ENCODE data around the gene BTG3.

The BTG3 gene

DNA sequence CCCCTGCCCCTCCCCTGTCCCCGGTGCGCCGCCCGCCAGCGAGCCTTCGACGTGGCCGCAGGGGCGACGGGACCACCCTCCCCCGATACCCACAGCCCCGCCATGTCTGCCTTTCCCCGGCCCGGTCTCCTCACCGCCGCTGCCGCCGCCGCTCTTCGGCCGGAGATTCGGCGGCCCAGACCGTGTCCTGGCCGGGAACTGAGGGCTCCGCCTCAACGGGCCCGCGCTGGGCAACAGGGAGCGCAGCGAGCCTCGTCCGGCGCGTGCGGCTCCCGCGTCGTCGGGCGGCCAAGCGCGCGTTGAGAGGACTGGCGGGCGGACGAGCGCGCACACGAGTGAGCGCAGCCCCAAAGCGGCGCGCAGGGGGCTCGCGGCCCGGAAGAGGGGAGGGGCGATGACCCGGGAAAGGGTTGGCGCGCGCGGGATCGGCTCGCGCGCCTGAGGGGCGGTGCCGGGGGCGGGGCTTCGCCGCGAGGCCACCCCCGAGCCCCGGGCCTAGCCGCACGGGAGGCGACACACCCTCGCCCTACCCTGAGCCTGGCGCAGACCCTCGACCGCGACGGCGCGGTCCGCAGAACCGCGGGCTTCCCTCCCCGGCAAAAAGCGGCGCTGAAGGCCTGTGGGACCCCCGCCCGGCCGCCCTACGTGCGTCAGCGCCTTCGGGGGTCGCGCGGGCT lies at the start of gene BTG3:
Gene BTG3, minus strand, starts transcription at position 337 of the 677 bp plus-strand sequence. CDS start 3,757 bp downstream, outside the sequence.
- peak; percentile 96 for DNase-seq (ENCODE audit: low spot score)

- no peak for DNase-seq (ENCODE audit: low spot score)
Measured at GRCh38 chr21:17660862-17661261, 48.2 kb upstream of the BTG3 start.

- peak; percentile 24 for DNase-seq (ENCODE audit: low spot score)
Measured at GRCh38 chr21:17660452-17660851, 47.8 kb upstream of the BTG3 start.

DNA sequence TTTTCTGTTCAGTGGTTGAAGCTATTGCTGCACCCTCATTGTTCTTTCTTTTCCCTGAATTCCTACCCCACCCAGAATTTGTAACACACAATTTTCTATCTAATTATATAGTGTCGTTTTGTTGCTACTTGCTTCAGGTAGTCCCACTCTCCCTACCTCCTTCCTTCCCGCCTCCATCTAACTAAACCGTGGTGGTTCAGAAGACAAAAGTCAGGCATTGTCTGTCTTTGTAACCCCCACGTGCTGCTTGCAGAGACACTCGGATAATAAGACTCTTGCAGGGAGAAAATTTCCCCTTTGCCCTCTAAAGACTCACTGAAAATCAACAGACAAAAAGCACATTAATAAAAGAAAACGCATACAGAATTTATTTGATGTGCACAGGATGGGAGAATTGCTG lies 46.2 kb upstream of the BTG3 start:
- no peak for DNase-seq (ENCODE audit: low spot score)

- DNase-seq (ENCODE audit: low spot score): no peak
Measured at GRCh38 chr21:17651526-17651925, 38.8 kb upstream of the BTG3 start.

GRCh38 chr21:17650292-17650691 lies 37.6 kb upstream of the BTG3 start:
- DNase-seq (ENCODE audit: low spot score): no peak

DNA sequence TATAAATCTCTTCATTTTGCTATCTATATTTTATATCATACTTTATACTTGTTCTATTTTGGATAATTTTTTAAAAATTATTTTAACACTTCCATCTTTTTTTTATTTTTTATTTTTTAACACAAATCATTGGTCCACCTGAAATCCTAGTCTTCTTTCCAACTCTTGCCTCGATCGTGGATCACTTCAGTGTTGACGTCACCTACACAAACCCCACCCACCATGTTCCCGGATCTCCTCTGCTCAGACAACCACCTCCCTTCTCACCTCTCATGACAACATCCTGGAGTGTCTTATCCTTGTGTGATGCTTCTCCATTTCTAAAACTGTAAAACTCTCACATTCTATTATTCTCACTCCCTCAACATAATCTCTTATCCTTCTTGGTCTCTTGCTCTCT lies 34.1 kb upstream of the BTG3 start:
- DNase-seq (ENCODE audit: low spot score): no peak

DNA sequence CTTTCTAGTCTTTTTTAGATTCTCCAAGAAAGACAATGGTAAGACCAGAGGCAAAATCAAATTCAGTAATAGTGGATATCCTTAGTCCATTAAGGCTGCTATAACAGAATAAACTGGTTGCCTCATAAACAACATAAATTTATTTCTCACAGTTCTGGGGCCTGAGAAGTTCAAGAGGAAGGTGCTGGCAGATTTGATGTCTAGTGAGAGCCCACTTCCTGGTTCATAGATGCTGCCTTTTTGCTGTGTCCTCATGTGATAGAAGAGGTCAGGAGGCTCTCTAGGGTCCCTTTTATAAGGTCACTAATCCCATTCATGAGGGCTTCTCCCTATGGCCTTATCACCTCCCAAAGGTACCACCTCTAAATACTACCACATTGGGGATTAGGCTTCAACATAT lies 31.5 kb upstream of the BTG3 start:
- no peak for DNase-seq (ENCODE audit: low spot score)

- no peak for DNase-seq (ENCODE audit: low spot score)
Measured at GRCh38 chr21:17640821-17641220, 28.1 kb upstream of the BTG3 start.

DNA sequence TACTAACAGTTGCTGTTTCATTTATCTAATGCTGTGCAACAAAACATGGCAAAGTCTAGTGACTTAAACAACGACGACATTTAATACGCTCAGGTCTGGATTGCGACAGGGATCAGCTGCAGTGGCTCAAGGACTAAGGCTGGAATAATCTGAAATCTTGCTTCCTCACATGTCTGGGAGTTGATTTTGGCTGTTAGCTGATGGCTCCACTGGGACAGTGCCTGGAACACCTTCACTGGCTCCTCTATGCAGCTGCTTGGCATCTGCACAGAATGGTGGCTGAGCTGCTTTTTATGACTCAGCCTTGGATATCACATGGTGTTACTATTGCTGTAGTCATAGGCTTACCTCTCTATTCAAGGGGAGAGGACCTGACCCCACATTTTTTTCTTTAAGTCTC lies 24.0 kb upstream of the BTG3 start:
- no peak for DNase-seq (ENCODE audit: low spot score)

- DNase-seq (ENCODE audit: low spot score): no peak
Measured at GRCh38 chr21:17631195-17631594, 18.5 kb upstream of the BTG3 start.

- no peak for DNase-seq (ENCODE audit: low spot score)
Measured at GRCh38 chr21:17622018-17622417, 9.3 kb upstream of the BTG3 start.

DNA sequence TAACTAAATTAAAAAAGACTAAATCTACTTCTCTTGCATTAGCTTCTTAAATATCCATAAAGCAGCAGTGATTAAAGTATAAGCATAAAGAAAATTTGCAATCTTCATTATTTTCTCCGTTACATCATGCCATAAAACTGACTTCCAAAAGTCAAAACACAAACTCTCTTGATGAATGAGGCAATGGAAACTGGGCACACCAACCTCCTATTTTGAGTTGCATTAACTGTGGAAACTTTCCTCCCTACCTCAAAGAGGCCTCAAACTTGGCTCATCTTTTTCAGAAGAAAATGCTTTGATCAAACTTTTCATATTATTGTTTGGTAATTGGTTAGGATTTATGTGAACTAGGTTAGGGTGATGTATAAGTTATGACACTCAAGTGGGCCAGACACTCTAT lies 4.1 kb upstream of the BTG3 start:
- DNase-seq (ENCODE audit: low spot score): no peak

DNA sequence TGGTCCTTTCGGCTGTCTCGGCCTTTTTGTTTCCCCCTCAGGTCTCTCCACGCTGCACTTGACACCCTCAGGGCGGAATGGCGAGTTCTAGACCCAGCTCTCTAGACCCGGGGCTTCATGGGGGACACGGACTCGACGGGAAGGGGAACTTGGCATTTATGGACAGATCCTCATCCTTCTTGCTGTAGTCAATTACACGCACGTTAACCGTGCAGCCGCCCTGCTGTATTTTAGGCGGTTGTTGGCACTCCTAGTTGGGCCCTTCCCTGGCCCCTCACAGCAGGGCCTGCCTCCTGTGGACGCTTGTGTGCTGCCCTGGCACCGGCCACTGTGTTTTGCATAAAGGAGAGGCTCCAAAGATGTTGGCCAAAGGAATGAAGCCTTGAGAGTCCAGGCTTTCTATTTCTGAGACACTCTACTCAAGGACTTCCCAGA lies 558 bp upstream of the BTG3 start:
- peak; percentile 32 for DNase-seq (ENCODE audit: low spot score)

DNA sequence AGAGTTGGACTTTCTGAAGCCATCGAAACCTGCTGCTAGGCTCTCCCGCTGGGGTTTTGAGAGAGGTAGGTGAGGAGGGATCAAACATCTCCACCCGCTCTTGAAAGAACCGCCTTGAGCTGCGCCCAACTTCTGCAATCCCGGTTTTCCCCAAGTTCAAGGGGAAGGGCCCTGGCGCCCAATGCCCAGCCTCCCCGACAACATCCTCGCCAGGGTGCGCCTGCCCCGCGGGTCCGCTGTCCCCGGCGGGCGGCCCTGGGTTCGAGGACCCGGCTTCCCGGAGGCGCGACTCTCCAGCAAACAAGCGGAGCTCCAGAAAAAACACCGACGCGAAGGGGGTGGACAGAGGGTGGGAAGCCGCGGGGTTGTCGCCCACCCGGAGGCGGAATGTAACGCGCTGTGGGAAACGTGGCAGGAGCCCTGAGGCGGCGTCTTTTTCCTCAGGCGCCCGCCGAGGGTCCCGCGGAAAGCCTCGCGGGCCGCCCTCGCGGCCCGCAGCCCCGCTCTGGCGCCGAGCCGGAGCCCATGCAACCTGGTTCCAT lies 607 bp downstream of the BTG3 start:
- DNase-seq (ENCODE audit: low spot score): peak; percentile 48

DNA sequence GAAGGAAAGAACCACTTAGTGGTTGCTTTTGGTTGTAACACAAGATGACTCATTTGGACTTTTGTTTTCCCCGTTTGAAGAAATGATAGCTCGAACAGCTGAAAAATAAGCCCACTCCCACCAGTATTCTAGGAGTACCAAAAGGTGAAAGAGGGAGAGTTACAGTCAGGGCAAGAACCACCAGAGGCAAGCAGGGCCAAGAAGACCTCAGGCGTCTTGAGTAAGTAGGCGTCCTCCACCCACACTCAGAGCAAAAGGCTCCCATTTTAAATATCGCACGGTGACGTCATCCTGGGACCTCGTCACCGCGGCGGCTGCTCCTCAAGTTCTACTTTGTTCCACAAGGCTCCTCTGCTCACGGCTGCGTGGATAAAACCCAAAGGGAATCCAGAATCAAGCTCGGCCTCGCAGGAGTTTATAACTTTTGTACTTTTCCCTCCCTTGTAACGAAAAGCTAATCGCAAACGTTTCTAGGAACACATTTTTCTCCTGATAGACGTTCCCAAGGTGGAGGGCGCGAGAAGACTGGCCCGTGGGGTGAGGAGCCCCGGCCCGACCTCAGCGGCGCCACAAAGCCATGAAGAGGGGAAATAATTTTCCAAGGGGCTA lies 1.2 kb downstream of the BTG3 start:
- peak; percentile 80 for DNase-seq (ENCODE audit: low spot score)

- DNase-seq (ENCODE audit: low spot score): peak; percentile 5
Measured at GRCh38 chr21:17610911-17611310, 1.8 kb downstream of the BTG3 start.

DNA sequence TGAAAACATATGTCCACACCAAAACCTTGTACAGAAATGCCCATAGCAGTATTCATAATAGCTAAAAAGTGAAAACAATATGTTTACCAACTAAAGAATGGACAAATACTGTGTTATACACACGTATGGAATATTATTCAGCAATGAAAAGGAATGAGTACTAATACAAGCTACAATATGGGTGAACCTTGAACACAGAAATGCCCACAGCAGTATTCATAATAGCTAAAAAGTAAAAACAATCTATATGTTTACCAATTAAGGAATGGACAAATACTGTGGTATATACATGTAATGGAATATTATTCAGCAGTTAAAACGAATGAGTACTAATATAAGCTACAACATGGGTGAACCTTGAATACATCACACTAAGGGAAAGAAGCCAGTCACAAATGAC lies 3.0 kb downstream of the BTG3 start:
- no peak for DNase-seq (ENCODE audit: low spot score)

DNA sequence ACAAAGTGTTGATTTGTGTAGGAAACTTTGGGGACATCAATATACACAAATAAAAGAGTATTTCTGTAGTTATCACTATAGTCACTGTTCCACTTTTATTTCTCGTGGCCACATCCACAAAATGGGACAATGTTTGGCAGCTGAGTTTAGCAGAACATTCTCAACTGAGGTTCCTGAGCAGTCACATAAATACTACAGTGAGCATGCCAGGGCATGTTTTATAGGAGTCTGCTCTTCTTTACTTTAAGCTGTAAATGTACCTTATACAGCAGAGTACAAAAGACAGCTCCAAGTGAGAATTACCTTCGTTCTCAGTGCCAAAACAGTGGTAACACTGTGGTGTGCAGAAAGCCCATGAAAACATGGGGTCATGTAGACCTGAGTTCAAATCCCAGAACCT lies 5.0 kb downstream of the BTG3 start:
- no peak for DNase-seq (ENCODE audit: low spot score)

DNA sequence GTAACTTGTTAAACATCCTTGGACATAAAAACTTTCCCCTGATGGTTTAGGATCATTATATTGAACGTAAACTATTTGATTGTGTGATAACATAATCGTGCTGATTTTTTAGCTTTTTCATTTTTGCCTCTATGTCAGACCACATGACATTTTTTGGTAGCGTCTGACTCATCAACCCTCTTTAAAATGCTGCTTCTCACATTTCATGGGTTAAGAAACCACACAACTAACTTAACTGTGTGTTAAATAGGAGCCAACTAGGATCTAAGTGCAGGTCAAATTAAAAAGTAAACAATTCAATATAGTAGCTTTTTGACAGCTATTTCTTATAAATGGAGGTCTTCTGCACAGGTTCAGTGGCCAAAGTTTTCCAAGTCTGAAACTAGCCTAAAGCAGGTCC lies 9.8 kb downstream of the BTG3 start:
- DNase-seq (ENCODE audit: low spot score): no peak

DNA sequence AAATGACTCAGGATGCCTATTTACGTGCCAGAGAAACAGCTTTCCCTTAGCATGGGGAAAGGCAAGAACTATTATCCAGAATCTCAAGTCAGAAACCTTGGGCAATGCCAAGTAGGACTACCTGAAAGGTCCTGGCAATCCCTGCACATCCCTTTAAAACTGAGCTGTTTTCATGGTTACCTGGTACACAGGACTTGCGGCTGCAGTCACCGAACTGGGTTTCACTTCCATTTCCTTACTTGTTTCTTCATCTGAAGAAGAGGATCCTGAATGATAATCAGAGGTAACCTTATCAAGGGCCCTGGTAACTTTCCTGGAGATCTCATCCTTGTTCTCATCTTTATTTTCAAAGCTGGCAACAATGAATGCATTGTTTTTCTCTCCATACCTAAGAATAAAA lies 14.3 kb downstream of the BTG3 start:
- no peak for DNase-seq (ENCODE audit: low spot score)

DNA sequence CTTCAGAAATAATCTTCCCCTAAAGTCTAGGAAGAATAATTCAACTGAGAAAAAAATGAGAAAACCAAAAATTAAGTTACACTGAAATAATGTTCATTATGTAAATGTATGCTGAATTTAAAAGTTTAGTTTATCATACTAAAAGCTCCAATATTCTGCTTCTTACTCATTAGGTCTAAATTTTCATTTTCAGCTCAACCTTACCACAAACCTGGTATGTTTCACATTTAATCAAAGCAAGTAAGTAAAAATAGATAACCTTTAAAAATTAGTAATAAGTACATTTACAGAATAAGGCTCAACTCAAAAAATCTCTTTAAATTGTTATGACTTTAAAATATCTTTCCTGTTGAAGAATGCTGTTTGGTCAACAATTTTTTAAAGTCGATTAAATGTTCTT lies 15.0 kb downstream of the BTG3 start:
- no peak for DNase-seq (ENCODE audit: low spot score)

DNA sequence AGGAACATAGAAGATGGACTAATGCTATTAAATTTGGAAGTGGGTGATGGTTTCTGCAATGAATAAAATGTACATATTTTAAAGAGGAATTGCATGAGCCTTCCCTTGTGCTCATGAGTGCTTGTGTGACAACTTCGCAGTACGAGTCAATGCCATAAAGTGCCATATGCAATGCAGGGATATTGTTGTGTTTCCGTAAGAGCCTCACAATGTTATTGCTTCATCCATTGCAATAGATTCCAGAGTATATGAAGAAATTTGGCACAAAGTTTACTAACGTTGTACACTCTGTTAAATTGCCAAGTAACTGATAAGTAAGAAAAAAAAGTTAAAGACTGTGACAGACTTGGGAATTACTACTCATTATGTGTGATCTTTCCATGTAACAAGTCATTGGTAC lies 22.3 kb downstream of the BTG3 start:
- no peak for DNase-seq (ENCODE audit: low spot score)

Data from GM03348 (cell line).